H4 (cell line): ENCODE results near the gene SCPEP1. TPM values are rescaled to one million over a fixed set of nuclear protein-coding genes. Genes with fewer than 3 reads are reported as not detected.

ENCODE experiments used
- DNase-seq: peaks from one replicate; pipeline ENCODE4 v3.0.0-alpha.2; 2015; ENCODE audit warnings: low spot score
- total RNA-seq: library from RNA; depleted of rRNA; stranded (reverse); fragments of >200 nt; shearing (Covaris generic); gene quantifications from 2 replicates; pipeline ENCODE4 v1.2.3, GENCODE V29; 2014

The SCPEP1 gene
- total RNA-seq, 1 experiment from 2014 or later = 156 TPM

DNA sequence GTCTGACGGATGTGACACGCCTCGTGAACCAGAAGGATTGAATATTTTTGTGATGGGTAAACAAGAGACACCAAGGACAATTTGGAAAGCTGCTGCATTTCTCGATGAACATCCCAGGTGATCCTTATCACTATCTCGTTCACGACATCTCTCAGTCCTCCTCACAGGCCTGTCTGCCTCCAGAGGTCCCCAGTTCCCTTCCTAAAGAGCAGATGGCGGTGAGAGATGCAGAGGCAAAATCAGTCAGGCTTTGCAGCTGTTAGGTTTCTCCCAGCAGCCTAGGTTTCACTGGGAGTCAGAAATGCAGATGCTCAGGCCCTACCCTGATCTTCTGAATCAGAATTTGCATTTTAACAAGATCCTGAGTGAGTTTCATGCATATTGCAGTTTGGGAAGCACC lies 23.6 kb downstream of the SCPEP1 start:
- no peak for DNase-seq

DNA sequence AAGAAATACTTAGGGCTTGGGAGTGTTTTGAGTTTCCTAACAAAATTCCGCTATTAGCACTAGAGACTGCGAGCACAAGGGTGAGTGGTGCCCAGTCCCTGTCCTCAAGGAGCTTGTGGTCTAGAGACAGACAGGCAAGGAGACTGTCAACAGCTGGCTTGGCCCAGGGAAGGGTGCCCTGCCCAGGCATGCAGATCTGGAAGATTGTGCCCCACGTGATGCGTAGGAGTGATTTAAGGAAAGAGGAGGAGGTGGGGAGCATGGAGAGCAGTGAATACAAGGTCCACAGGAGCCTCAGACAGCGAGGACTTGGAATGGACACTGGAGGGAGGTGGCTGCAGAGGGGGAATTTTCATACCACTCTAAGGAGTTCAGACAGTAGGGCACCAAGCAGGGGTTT lies 25.0 kb downstream of the SCPEP1 start:
- DNase-seq = no peak

DNA sequence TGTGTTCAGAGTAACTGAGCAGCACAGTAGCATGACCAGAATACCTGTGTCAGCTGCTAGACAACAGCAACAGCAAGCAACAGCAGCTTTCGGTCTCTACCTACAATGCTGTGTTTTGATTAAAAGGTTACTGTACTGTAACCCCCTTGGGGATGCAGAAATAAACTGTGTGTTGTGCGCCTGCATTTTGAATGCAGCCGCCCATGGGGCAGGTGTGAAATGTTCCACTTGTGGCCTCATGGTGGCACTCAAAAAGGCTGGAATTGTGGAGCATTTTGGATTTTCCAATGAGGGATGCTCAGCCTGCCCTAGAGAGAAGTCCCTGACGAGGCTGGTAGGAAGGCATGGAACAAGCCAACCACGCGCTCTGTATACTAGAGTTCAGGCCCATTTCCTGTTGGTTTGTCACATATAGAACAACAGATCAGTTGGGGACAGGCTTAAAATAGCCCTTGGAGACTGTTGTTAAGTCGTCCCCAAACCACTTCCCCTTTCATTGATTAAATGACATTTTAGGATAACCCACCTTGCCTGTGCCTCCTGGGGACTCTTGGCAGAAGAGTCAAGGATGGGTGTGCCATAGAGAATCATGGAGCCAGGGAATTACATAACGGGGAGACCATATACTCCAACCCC lies 27.1 kb downstream of the SCPEP1 start:
- no peak for DNase-seq

DNA sequence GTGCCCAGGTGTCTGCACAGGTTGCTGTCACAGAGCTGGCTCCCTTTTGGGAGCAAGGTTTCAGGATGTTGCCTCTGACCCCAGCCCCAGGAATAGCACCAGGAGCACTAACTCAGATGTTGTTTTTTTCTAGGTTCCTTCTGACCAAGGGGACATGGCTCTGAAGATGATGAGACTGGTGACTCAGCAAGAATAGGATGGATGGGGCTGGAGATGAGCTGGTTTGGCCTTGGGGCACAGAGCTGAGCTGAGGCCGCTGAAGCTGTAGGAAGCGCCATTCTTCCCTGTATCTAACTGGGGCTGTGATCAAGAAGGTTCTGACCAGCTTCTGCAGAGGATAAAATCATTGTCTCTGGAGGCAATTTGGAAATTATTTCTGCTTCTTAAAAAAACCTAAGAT lies 28.1 kb downstream of the SCPEP1 start:
- DNase-seq = no peak

DNA sequence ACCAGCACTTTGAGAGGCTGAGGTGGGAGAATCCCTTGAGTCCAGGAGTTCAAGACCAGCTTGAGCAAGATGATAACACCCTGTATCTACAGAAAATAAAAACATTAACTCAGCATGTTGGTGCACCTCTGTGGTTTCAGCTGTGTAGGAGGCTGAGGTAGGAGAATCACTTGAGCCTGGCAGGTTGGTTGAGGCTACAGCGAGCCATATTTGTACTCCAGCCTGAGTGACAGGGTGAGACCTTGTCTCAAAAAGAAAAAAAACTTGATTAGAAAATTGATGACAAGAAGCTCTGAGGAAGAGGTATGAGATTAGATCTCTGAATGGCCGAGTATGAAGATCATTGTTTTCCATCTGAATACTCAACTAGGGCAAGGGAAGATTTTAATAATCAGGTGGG lies 31.0 kb downstream of the SCPEP1 start:
- DNase-seq = no peak

DNA sequence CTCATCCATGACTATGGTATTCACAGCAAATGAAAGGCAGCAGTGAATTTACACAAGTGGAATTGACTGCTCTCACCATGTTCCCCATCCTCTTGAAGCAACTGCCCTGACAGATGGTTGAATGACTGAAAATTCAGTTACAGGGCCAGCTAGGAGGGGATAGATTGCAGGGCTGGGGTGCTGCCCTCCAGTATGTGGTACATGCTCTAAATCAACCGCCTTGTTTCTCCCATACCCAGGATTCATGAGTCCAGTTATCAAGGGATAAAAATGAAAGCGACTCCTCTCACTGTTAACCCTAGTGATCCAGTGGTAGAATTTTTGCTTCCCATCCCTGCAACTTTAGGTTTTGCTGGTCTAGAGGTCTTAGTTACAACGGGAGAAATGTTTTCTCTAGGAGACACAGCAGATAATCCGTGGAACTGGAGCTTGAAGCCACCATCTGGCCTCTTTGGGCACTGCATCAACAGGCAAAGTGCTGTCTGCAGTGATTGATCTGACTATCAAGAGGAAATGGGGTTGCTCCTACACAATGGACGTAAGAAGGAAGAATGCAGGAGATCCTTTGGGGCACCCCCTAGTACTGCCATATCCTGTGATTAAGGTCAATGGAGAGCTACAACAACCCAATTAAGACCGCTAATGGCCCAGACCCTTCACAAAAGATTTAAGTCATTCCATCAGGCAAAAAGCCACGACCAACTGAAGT lies 32.0 kb downstream of the SCPEP1 start:
- peak; percentile 45 for DNase-seq

DNA sequence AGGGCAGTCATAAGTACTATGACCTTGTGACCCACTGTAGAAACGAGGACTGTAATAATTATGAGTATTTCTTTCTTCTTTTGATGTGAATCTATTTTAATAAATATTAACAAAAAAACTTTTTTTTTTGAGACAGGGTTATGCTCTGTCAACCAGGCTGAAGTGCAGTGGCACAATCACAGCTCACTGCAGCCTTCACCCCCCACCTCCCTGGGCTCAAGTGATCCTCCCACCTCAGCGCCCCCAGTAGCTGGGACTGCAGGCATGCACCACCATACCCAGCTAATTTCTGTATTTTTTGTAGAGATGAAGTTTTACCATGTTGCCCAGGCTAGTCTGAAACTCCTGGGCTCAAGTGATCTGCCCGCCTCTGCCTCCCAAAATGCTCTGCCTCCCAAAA lies 32.6 kb downstream of the SCPEP1 start:
- no peak for DNase-seq

DNA sequence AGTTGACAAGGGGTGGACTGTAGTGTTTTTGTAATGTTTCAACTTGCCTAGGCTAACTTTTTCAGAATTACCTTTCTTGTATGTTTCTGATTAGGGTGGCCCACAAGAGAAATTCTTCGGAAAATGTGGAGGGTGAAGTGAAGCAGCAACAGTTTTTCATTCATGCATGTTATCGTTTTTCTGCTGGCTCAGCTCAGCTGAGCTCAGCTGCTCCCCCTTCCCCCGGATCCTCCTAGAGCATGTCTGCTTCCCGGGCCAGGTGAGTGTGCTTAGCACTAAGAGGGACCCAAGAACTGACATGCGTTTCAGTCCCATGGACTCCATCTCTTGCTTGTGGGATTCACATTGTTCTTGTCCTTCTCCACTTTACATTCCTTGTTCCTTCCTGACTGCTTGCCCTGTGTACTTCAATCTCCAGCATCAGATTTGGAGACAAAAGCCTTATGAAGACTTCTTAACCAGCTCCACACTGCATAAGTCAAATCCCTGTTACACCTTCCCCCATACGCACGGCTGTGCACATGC lies 33.6 kb downstream of the SCPEP1 start:
- no peak for DNase-seq

DNA sequence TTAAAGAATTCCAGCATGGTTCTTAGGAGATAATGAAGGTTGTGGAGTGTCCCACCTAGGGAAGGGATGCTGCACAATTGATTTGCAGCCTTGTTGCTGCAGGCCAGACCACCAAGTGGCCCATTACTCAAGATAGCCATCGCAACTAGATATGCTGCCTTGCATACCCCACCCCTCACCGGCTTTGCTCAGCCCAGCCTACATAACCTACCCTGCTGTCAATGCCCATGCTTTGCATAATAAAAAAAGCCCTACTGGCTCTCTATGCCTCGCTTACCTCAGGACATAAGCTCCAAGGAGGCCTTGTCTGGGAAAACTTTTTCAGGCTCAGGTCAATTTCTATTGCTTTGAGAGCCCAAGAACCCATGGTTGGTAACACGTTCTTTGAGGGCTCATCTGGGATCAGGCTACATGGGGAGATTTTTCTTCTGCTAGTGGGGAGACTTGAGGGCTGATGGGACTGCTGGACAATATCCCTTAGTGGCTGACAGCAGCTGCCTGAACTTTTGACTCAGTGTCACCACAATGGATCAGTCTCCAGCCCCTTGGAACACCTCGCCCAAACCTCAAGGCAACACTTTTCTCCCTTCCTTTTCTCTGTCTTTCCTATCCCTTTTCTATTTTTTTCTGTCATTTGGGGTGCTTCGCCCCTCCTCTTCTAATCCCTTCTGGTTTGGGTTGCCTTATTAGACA lies 38.3 kb downstream of the SCPEP1 start:
- DNase-seq = no peak

DNA sequence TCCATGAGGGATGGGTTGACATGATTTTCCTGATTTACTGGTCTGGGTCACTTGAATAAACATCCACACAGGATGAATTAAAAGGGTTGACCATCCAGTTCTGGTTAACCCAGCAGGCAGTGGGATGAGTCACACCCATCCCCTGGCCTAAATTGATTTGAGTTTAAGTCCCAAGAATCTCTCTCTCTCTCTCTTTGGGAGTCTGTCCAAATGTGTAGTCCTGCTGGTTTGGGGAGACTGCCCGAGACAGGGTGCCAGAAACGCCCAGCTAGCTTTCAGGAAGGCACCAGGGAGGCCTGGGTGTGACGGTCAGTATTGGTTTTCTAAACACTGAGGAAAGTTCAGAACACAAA lies 38.8 kb downstream of the SCPEP1 start:
- peak; percentile 19 for DNase-seq

DNA sequence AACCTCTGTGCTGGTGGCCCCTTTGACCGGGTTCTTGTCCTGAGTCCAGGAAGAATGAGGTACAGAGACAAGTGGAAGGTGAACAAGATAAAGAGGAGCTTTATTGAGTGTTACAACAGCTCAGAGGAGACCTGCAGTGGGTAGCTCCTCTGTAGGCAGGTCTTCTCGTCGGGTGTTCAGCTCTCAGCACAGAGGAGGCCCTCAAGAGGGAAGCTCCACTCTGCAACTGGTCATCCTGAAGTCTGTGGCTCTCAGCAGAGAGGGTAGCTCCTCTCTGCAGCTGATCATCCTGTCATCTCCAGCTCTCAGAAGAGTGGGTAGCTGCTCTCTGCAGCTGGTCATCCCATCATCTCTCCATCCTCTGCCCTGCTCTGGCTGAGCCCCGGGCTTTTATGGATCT lies 39.7 kb downstream of the SCPEP1 start:
- no peak for DNase-seq

DNA sequence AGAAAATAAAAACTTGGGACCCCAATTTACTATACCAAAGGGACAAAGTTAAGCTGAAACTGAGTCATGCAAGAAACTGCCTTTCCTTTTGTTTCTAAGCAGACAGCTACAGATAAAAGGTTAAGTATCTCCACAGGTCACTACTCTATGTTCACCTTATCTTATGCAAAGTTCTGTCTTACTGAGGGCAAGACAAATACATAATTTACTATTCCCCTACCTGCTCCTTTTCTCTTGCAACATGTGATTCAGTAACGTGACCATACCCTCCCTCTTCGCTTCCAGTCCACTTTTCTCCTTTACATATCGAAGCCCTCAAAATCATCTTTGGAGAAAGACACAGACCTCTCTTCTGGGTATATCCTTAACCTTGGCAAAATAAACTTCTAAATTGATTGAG lies 42.3 kb downstream of the SCPEP1 start:
- DNase-seq = no peak

DNA sequence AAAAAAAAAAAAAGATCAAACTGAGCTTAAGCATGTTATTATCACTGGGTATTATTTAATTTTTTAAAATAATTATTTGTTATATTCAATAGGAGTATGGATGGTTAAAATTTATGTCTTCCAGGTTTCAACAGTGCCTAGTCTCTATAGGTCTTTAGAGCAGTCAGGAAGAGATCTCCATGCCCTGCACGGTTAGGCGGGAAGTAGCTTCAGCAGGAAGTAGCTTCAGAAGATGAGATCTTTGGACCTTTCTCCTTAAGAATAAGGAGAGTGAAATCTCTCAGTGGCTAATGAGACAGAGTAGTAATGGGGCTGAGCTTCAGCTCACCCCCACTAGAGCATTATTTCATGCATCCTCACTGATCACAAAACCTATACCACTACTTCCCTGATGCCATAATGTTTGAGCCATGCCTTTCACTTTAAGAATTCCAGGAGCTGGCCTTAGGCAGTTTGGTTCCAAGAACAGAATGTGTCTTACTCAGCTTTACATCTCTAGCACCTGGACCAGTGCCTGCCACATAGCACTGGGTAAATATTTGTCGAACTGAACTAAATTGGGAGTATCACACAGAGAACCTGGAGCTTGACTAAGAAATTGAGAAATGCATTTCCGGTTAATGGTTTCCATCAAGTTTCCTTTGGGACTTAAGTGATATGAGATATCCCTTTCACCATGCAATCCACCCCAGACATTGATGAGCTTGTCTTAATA lies 43.5 kb downstream of the SCPEP1 start:
- no peak for DNase-seq

DNA sequence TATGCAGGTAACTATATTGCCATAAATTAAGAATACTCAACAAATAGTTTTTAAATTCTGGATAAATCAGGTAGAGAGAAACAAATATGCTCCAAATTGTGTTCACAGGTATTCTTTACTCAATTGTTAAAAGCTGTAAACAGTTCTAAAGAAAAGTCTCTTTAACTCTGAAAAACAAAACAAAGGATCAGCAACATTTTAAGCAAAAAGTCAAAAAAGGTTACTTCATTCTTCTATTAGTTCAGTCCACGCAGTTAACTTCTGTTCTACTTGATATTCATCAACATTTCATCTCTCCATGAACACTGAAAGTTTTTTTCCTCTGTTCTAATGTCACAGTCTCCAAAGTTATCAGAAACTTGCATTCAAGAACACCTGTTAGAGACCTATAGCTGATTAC lies 47.9 kb downstream of the SCPEP1 start:
- DNase-seq = no peak

DNA sequence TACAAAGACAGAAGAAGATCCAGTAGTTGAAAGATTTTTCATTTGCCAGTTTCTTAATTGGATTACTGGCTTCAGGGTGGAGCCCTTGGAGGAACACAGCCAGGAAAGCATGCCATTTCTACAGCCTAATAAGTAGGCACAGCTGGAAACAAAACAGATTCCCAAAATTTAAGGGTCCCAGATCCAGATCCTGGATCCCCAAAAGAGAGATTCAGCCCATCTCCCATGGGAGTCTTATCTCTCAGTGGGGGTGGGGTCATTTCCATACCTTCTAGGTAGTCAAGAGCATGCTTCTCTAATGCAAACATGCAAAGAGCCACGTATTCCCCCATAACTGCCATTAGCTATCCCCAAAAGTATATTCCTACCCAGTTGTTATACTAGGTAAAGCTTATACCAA lies 49.9 kb downstream of the SCPEP1 start:
- no peak for DNase-seq

DNA sequence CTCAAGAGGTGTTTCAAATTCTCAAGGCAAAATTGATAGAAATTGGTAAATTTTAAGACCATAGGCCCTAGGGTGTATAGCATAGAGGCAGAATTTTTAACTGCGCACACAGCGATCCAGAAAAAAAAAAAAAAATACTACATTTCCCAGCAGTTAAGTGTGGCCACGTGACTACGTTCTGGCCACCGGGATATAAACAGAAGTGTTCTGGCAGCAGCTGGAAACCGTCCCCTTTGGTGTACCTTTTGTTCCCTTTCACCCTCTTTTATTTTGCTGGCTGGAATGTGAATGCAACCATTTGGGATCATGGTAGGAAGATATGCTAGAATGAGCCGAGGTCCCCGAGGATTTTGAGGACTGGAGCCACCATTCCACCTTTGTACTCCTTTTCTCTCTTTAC lies 54.4 kb downstream of the SCPEP1 start:
- peak; percentile 58 for DNase-seq

DNA sequence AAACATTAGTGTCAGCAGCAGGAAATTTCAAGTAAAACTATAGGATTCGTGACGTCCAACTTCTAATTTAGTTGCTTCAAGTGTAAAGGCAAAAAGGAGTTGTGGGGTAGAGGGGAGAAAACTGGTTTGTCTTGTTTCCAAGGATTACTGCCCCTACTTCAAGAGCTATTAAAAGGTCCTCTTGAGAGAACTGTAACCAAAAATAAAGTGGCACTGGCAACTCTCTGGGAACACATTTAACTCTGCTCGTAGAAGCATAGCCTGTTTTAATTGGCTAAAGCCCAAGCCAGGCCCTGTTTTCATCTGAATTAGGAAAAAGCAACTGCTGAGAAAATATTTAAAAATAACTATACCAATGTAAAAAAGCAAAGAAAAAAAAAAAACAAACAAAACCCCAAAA lies 55.4 kb downstream of the SCPEP1 start:
- DNase-seq = no peak

DNA sequence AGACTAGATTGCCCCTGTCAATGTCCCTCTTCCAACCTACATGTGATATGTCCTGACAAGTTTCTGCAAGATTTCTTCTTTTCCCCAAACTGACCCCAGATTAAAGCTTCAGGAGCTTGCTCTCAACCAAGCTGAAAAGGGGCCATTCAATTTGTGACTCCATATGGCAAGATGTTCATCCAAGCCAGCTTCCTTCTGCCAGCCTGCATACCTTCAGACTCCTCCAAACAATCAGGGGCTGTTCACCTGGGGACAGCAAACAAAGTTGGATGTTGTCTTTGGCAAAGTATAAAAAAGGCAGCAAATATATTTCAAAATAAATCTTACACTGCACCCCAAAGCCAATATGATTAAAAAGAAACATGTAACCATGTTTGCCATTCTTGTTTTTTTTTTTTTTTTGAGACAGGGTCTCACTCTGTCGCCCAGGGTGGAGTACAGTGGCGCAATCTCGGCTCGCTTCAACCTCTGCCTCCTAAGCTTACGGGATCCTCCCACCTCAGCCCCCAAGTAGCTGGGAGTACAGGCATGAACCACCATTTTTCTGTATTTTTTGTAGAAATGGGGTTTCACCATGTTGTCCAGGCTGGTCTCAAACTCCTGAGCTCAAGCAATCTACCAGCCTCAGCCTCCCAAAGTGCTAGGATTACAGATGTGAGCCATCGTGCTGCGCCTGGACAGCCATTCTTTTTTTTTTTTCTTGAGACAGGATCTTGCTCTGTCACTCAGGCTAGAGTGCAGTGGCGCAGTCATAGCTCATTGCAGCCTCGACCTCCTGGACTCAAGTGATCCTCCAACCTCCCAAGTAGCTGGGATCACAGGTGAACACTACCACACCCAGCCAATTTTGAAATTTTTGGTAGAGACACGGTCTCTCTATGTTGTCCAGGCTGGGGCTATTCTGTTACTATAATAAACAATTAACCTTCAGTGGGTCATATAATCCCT lies 57.1 kb downstream of the SCPEP1 start:
- DNase-seq = no peak

DNA sequence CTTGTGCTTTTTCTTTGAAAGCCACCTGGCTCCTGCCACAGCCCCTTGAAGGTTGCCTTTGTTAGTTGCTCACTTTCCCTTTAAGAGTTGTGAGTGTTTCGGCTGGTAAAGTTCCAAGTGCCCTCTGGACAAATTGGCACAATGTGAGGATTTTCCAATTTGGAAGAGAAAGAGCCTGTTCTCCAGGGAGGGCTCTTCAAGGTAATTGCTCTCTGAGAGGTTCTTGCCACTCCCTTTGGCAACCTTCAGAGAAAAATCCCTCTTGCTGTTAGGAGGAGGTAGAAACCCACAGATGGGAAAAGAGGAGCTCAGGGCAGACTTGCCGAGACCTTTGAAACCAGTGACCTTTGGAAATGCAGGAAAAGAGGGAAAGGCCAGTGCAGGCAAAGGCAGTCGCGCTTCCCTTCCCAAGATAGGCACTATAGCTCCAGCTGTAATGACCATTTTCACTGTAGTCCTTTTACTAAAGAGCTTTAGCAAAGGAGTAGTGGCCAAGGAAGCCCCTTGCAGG lies 58.1 kb downstream of the SCPEP1 start:
- DNase-seq = no peak

DNA sequence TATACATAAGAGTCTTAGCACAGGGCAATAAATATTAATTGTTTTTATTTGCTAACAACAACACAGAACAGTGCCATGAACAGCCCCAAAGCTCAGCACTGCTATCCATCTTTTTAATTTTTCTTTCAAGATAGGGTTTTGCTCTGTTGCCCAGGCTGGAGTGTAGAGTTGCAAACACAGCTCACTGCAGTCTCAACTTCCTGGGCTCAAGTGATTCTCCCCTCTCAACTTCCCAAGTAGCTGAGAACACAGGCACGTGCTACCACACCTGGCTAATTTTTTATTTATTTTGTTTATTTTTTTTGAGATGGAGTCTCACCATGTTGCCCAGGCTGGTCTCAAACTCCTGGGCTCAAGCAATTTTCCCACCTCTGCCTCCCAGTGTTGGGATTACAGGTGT lies 59.5 kb downstream of the SCPEP1 start:
- no peak for DNase-seq

DNA sequence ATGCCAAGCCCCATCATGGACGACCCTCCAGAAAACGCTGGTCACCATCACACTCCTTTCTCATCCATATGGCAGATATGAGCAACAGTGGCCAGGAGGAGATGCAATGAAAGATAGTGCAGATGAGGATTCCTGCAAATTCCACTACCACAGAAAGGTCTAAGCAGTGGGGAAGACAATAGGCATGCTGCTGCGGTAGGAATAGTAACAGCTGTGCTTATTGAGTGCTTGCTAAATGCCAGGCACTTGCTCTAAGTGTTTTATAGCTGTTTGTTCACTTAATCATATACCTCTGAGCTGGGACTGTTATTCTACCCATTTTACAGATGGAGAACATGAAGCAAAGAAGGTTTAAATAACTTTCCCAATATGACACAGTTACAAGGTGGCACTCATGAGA lies 60.6 kb downstream of the SCPEP1 start:
- DNase-seq = no peak
